GM23338 (cell line): ENCODE results near the gene UBE3B. TPM values are rescaled to one million over a fixed set of nuclear protein-coding genes. Genes with fewer than 3 reads are reported as not detected.

Source experiments
- ATAC-seq: fragments of 200-7000 bp; cut with Tn5 transposase; 3 replicates; pipeline ENCODE4 v1.9.1; 2020
- DNase-seq: peaks from one replicate; pipeline ENCODE4 v3.0.0-alpha.2; 2015; ENCODE audit warnings: low spot score
- H2AFZ ChIP-seq: fragments of 200-600 bp; sonication (generic); 2 replicates; pipeline ENCODE4 v1.8.0; 2016; ENCODE audit warnings: antibody characterized with exemption, mild to moderate bottlenecking, moderate library complexity
- H3F3A ChIP-seq: fragments of 200-600 bp; sonication (generic); replicated peaks from 2 replicates; pipeline ENCODE4 v1.8.0; 2017; ENCODE audit warnings: antibody characterized with exemption, mixed run types, low read depth
- H3K27ac ChIP-seq: fragments of 200-600 bp; sonication (generic); 2 replicates; pipeline ENCODE4 v1.6.1; 2016; ENCODE audit warnings: low read depth
- H3K27me3 ChIP-seq: fragments of 200-600 bp; sonication (generic); 2 replicates; pipeline ENCODE4 v1.8.0; 2016; ENCODE audit warnings: mild to moderate bottlenecking, mixed run types, moderate library complexity; ENCODE audit not compliant: insufficient read depth
- H3K36me3 ChIP-seq: fragments of 200-600 bp; sonication (generic); 2 replicates; pipeline ENCODE4 v1.8.0; 2016; ENCODE audit warnings: mild to moderate bottlenecking; ENCODE audit not compliant: insufficient read depth
- H3K4me1 ChIP-seq: fragments of 200-600 bp; sonication (generic); 2 replicates; pipeline ENCODE4 v1.8.0; 2016; ENCODE audit warnings: mild to moderate bottlenecking, moderate library complexity; ENCODE audit not compliant: insufficient read depth
- H3K4me2 ChIP-seq: fragments of 200-600 bp; sonication (generic); 2 replicates; pipeline ENCODE4 v1.7.1; 2017; ENCODE audit warnings: mixed run types
- H3K4me3 ChIP-seq: fragments of 200-600 bp; sonication (generic); 2 replicates; pipeline ENCODE4 v1.6.1; 2016; ENCODE audit warnings: mixed run types
- H3K79me2 ChIP-seq: fragments of 200-600 bp; sonication (generic); replicated peaks from 2 replicates; pipeline ENCODE4 v1.8.0; 2017; ENCODE audit warnings: mild to moderate bottlenecking; ENCODE audit not compliant: insufficient read depth
- H3K9me2 ChIP-seq: fragments of 200-600 bp; sonication (generic); 2 replicates; pipeline ENCODE4 v1.8.0; 2017; ENCODE audit not compliant: insufficient read depth
- H4K20me1 ChIP-seq: fragments of 200-600 bp; sonication (generic); replicated peaks from 2 replicates; pipeline ENCODE4 v1.8.0; 2017; ENCODE audit warnings: mild to moderate bottlenecking; ENCODE audit not compliant: insufficient read depth
- H3K27ac Mint-ChIP-seq: 2 replicates; pipeline ENCODE4 v1.8.0; 2020; ENCODE audit warnings: inconsistent platforms, mild to moderate bottlenecking, moderate library complexity, mixed read lengths
- H3K27me3 Mint-ChIP-seq: 3 replicates; pipeline ENCODE4 v1.8.0; 2022; ENCODE audit warnings: low read depth, mild to moderate bottlenecking, moderate library complexity, mixed read lengths, inconsistent platforms; ENCODE audit not compliant: insufficient read depth, poor library complexity
- H3K36me3 Mint-ChIP-seq: 3 replicates; pipeline ENCODE4 v1.8.0; 2021; ENCODE audit warnings: low read depth, mild to moderate bottlenecking, inconsistent platforms, moderate library complexity, mixed read lengths
- H3K4me1 Mint-ChIP-seq: 3 replicates; pipeline ENCODE4 v1.8.0; 2020; ENCODE audit warnings: mild to moderate bottlenecking, inconsistent platforms, mixed read lengths
- H3K4me3 Mint-ChIP-seq: 3 replicates; pipeline ENCODE4 v1.8.0; 2021; ENCODE audit warnings: moderate library complexity, mild to moderate bottlenecking, inconsistent platforms, mixed read lengths
- H3K9me3 Mint-ChIP-seq: 3 replicates; pipeline ENCODE4 v1.8.0; 2020; ENCODE audit warnings: moderate library complexity, mild to moderate bottlenecking, inconsistent platforms, mixed read lengths
- CTCF ChIP-seq, 2 experiments: fragments of 200-600 bp in 1 of 2; sonication (generic) in 1 of 2; conservative IDR thresholded peaks; 2 replicates each; pipeline versions ENCODE4 v1.5.1 to v1.6.1; 2016 to 2017; ENCODE audit warnings: antibody characterized with exemption in 2 of 2, low read depth in 2 of 2, mild to moderate bottlenecking in 2 of 2, moderate library complexity in 1 of 2
- EZH2 ChIP-seq: fragments of 200-600 bp; sonication (generic); IDR thresholded peaks from one replicate; pipeline ENCODE4 v1.8.0; 2017; ENCODE audit warnings: antibody characterized with exemption, mild to moderate bottlenecking, low read depth; ENCODE audit not compliant: unreplicated experiment
- EZH2phosphoT487 ChIP-seq: fragments of 200-600 bp; sonication (generic); IDR thresholded peaks from one replicate; pipeline ENCODE4 v1.8.1; 2018; ENCODE audit warnings: antibody characterized with exemption; ENCODE audit not compliant: unreplicated experiment
- JUNB ChIP-seq: IDR thresholded peaks from one replicate; pipeline ENCODE4 v1.6.1; 2016; ENCODE audit warnings: antibody characterized with exemption; ENCODE audit not compliant: unreplicated experiment
- NANOG ChIP-seq: IDR thresholded peaks from 2 replicates; pipeline ENCODE4 v1.6.1; 2016; ENCODE audit warnings: antibody characterized with exemption, borderline replicate concordance
- STAT1 ChIP-seq: IDR thresholded peaks from one replicate; pipeline ENCODE4 v1.6.1; 2016; ENCODE audit warnings: antibody characterized with exemption; ENCODE audit not compliant: unreplicated experiment
- ZNF331 ChIP-seq: fragments of 250-450 bp; sonication (Bioruptor Pico); IDR thresholded peaks from 2 replicates; pipeline ENCODE4 v1.5.0; 2020; ENCODE audit warnings: low read depth, mild to moderate bottlenecking, moderate library complexity
- ZNF462 ChIP-seq: fragments of 250-450 bp; sonication (Bioruptor Pico); IDR thresholded peaks from 2 replicates; pipeline ENCODE4 v1.5.0; 2020; ENCODE audit warnings: mild to moderate bottlenecking, moderate library complexity
- polyA plus RNA-seq: library from polyadenylated mRNA; unstranded; fragments of >200 nt; fragmentation: Nextera tagmentation; extraction: Ambion mirVana; gene quantifications from 2 replicates; pipeline ENCODE4 v1.2.1, GENCODE V29; 2016
- total RNA-seq: library from RNA; depleted of rRNA; stranded (reverse); fragments of >200 nt; shearing (Covaris generic); gene quantifications from 2 replicates; pipeline ENCODE4 v1.2.3, GENCODE V29; 2014

UBE3B gene
- total and polyA plus RNA-seq, 2 experiments from 2014 or later = 20.8 TPM

DNA sequence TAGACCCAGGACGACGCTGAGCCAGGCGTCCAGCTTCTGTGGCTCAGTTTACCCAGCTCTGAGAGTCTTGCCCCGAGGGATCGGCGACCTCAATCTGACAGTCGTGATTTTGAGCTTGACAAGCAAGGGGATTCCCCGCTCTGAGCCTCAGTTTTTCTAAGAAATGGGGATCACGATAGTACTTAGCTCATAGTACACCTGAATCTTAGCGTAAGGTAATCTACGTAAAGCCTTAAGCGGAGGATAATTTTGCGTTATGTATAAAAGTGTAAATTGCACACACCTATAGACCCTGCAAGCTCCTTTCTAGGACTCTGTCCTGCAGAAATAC lies 96.4 kb downstream of the UBE3B start (continued):
- TF ChIP-seq ZNF462 (no peak), STAT1 (no peak)

DNA sequence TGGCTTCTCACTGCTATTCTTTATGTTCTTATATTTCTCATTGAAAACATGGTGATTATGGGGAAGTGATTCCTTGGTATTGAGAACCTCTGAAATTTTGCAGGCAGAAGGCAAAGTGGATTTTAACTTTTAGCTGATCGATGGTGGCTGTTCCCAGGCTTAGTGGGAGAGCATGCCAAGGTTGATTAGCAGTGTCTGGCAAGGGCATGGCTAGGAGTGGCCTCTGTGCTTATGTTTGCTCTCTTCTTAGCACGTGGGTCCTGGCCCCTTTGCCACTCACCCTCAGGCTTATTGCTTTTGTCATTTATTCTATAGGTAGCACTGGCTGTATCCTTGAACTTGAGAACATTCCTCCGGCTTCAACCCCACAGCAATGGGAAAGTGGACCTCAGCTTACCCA lies 98.2 kb downstream of the UBE3B start:
- Mint-ChIP-seq H3K27me3 (peaks cover 13% of the 10 kb centered on the region), H3K27ac (no peak overlapping the region), H3K9me3 (no peaks in the 10 kb centered on the region), H3K4me3 (no peak overlapping the region), H3K4me1 (peaks cover 16% of the 10 kb centered on the region), H3K36me3 (peaks cover 42% of the 10 kb centered on the region)
- Histone ChIP-seq H2AFZ (no peak overlapping the region), H3K4me3 (no peak overlapping the region), H3K36me3 (peaks cover 21% of the 10 kb centered on the region), H3K27me3 (no peaks in the 10 kb centered on the region), H4K20me1 (no peaks in the 10 kb centered on the region), H3K27ac (no peak overlapping the region), H3K9me2 (peaks cover 5% of the 10 kb centered on the region; the same call in 1 of the 2 replicates), H3K4me1 (peaks cover 14% of the 10 kb centered on the region; the same call in 1 of the 2 replicates), H3F3A (no peaks in the 10 kb centered on the region), H3K4me2 (no peak overlapping the region), H3K79me2 (peaks cover 25% of the 10 kb centered on the region)
- no peak for ATAC-seq
- TF ChIP-seq EZH2phosphoT487 (no peak), CTCF (conservative IDR thresholded peaks at IDR 0.05; ENCODE audit: low read depth in 2 of 2) (no peak), ZNF331 (CRISPR knock-in tag) (no peak), JUNB (no peak), EZH2 (no peak), NANOG (no peak)
- no peak for DNase-seq
